Uterus (tissue), 4 donors: ENCODE data around the gene PDX1. TPM values are rescaled to one million over a fixed set of nuclear protein-coding genes. Genes with fewer than 3 reads are reported as not detected.

Source experiments
- DNase-seq, 2 donors: peaks; one replicate each; pipeline ENCODE4 v3.0.0-alpha.2; 2019 to 2020
- H3K27ac ChIP-seq, 2 donors: fragments of 200-600 bp; sonication (generic); 1 replicate in 1 of 2; 2 replicates in 1 of 2; pipeline ENCODE4 v1.5.1; 2016 to 2018
- H3K27me3 ChIP-seq, 2 donors: fragments of 200-600 bp; sonication (generic); one replicate each; pipeline ENCODE4 v1.5.1; 2018 to 2019; ENCODE audit warnings: control low read depth in 1 of 2
- H3K36me3 ChIP-seq, 2 donors: fragments of 200-600 bp; sonication (generic); one replicate each; pipeline ENCODE4 v1.5.1; 2019; ENCODE audit warnings: control low read depth in 1 of 2
- H3K4me1 ChIP-seq, 2 donors: fragments of 200-600 bp; sonication (generic); one replicate each; pipeline ENCODE4 v1.5.1; 2018 to 2019; ENCODE audit warnings: control low read depth in 1 of 2
- H3K4me3 ChIP-seq, 2 donors: fragments of 200-600 bp; sonication (generic); 1 replicate in 1 of 2; 2 replicates in 1 of 2; pipeline ENCODE4 v1.5.1; 2018 to 2019; ENCODE audit warnings: mild to moderate bottlenecking in 1 of 2
- H3K9me3 ChIP-seq, 2 donors: fragments of 200-600 bp; sonication (generic); one replicate each; pipeline ENCODE4 v1.5.1; 2019; ENCODE audit warnings: control low read depth in 1 of 2
- POLR2A ChIP-seq, 2 donors: fragments of 450-650 bp; IDR thresholded peaks; one replicate each; pipeline ENCODE4 v1.6.1; 2016; ENCODE audit warnings: antibody characterized with exemption in 2 of 2, mild to moderate bottlenecking in 1 of 2, moderate library complexity in 1 of 2
- intact Hi-C: fragments of 100-400 bp; cut with DNase I; formaldehyde crosslinking; loops from one replicate; pipeline ENCODE4 v1.15.1; 2023; ENCODE audit warnings: low total_unique reads
- total RNA-seq, 4 donors: library from RNA; depleted of rRNA in 3 of 4; stranded (reverse); fragments of >200 nt in 3 of 4; gene quantifications; one replicate each; pipeline versions ENCODE4 v1.1.0 to v1.2.4, GENCODE V29; 2014 to 2023
- TF ChIP-seq, protein P1 (sequence below), 4 experiments: fragments of 200-600 bp in 2 of 4; fragments of 450-650 bp in 2 of 4; sonication (generic) in 2 of 4; IDR thresholded peaks; one replicate each; pipeline ENCODE4 v1.5.1; 2016 to 2019; ENCODE audit warnings: antibody characterized with exemption in 4 of 4, mild to moderate bottlenecking in 2 of 4, moderate library complexity in 1 of 4
- donor health status: DM: yes; HTN: yes; CAD: no.

PDX1 gene
- total RNA-seq, 4 donors from 2014 or later = not detected

DNA sequence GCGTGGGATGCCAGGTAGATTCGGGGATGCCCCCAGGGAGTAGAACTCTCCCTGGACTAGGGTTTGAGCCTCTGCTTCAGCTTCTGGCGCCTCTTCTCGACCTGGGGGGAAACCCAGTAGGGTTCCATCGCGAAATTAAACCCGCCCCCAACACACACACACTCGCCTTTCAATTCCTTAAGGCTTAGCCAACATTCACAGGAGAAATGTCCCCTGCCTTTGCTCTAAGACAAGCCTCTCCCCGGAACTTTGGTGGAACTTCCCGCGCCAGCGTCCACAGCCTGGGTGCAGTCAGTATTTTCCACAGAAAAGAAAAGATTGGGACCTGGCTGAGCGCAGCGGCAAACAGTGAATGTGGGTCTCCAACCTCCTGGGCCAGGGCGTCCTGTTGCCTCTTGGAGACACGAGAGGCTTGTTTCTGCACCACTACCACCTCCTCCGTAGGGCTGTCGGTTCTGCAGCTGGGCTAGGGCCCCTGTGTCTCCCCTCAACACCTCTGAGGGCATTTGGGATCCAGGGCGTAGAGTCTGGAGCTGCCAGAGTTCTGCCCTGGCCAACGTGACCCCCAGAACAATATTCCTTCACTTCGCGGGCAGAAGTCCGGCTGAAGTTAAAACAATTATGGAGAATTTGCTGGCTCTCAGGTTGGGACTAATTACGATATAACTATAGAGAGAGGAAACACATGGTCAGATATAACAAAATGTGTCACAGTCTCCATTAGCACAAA lies 3.2 kb downstream of the PDX1 start:
- TF ChIP-seq, protein P1, sequence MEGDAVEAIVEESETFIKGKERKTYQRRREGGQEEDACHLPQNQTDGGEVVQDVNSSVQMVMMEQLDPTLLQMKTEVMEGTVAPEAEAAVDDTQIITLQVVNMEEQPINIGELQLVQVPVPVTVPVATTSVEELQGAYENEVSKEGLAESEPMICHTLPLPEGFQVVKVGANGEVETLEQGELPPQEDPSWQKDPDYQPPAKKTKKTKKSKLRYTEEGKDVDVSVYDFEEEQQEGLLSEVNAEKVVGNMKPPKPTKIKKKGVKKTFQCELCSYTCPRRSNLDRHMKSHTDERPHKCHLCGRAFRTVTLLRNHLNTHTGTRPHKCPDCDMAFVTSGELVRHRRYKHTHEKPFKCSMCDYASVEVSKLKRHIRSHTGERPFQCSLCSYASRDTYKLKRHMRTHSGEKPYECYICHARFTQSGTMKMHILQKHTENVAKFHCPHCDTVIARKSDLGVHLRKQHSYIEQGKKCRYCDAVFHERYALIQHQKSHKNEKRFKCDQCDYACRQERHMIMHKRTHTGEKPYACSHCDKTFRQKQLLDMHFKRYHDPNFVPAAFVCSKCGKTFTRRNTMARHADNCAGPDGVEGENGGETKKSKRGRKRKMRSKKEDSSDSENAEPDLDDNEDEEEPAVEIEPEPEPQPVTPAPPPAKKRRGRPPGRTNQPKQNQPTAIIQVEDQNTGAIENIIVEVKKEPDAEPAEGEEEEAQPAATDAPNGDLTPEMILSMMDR (IDR thresholded peaks at IDR 0.05) = no peak
- TF ChIP-seq POLR2A (IDR thresholded peaks at IDR 0.05) = no peak
- no peaks in the 10 kb centered on the region for H3K9me3 ChIP-seq
- peaks cover 8 to 84% of the 10 kb centered on the region in 2 donors for H3K27me3 ChIP-seq
- H3K4me3 ChIP-seq = no peak overlapping the region
- intact Hi-C loops = no loop called here
- no peak overlapping the region for H3K27ac ChIP-seq
- DNase-seq = no peak
- H3K4me1 ChIP-seq = peaks cover 0 to 24% of the 10 kb centered on the region in 2 donors
- H3K36me3 ChIP-seq = no peaks in the 10 kb centered on the region

- Histone ChIP-seq H3K27ac (no peak overlapping the region), H3K4me3 (no peak overlapping the region), H3K27me3 (peaks cover 8 to 84% of the 10 kb centered on the region in 2 donors), H3K9me3 (no peaks in the 10 kb centered on the region), H3K36me3 (no peaks in the 10 kb centered on the region), H3K4me1 (peaks cover 0 to 24% of the 10 kb centered on the region in 2 donors)
- no peak for DNase-seq
- TF ChIP-seq, protein P1 (IDR thresholded peaks at IDR 0.05) = no peak
- TF ChIP-seq POLR2A (IDR thresholded peaks at IDR 0.05) = no peak
- intact Hi-C loops = no loop called here
Observed at GRCh38 chr13:27923794-27924528, 4.2 kb downstream of the PDX1 start.

DNA sequence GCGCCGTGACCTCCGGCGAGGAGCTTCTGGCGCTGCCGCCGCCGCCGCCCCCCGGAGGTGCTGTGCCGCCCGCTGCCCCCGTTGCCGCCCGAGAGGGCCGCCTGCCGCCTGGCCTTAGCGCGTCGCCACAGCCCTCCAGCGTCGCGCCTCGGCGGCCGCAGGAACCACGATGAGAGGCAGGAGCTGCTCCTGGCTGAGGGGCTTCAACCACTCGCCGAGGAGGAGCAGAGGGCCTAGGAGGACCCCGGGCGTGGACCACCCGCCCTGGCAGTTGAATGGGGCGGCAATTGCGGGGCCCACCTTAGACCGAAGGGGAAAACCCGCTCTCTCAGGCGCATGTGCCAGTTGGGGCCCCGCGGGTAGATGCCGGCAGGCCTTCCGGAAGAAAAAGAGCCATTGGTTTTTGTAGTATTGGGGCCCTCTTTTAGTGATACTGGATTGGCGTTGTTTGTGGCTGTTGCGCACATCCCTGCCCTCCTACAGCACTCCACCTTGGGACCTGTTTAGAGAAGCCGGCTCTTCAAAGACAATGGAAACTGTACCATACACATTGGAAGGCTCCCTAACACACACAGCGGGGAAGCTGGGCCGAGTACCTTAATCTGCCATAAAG lies 4.8 kb downstream of the PDX1 start:
- no peak for DNase-seq
- H3K9me3 ChIP-seq = no peaks in the 10 kb centered on the region
- no peaks in the 10 kb centered on the region for H3K36me3 ChIP-seq
- peaks cover 8 to 84% of the 10 kb centered on the region in 2 donors for H3K27me3 ChIP-seq
- intact Hi-C loops = no loop called here
- H3K27ac ChIP-seq = no peak overlapping the region
- TF ChIP-seq POLR2A (IDR thresholded peaks at IDR 0.05) = no peak
- TF ChIP-seq, protein P1 (IDR thresholded peaks at IDR 0.05) = no peak
- H3K4me1 ChIP-seq = peaks cover 0 to 24% of the 10 kb centered on the region in 2 donors
- no peak overlapping the region for H3K4me3 ChIP-seq

- intact Hi-C loops = no loop called here
- Histone ChIP-seq H3K4me1 (peaks cover 0 to 17% of the 10 kb centered on the region in 2 donors), H3K27me3 (peaks cover 8 to 80% of the 10 kb centered on the region in 2 donors)
Observed at GRCh38 chr13:27925220-27925991, 5.6 kb downstream of the PDX1 start.

More at GRCh38 chr13:27925220-27925991, 5.6 kb downstream of the PDX1 start:
- Histone ChIP-seq H3K27ac (no peak overlapping the region), H3K4me3 (no peak overlapping the region), H3K36me3 (no peaks in the 10 kb centered on the region), H3K9me3 (no peaks in the 10 kb centered on the region)
- no peak for DNase-seq
- TF ChIP-seq, protein P1 (IDR thresholded peaks at IDR 0.05) = no peak
- no peak for TF ChIP-seq POLR2A (IDR thresholded peaks at IDR 0.05)
